PC-3 (cell line): Measurements from ENCODE around the gene SRGAP3.

ENCODE experiments used
- CTCF ChIP-seq: fragments of 300-600 bp; sonication (generic); conservative IDR thresholded peaks from 2 replicates; pipeline ENCODE4 v1.5.1; 2017; ENCODE audit warnings: antibody characterized with exemption, low read depth, mild to moderate bottlenecking, low read length
- EZH2 ChIP-seq: fragments of 300-600 bp; sonication (generic); IDR thresholded peaks from one replicate; pipeline ENCODE4 v1.6.1; 2017; ENCODE audit warnings: antibody characterized with exemption, mild to moderate bottlenecking, low read length; ENCODE audit not compliant: unreplicated experiment
- EZH2phosphoT487 ChIP-seq: fragments of 300-600 bp; sonication (generic); IDR thresholded peaks from 2 replicates; pipeline ENCODE4 v1.6.1; 2018; ENCODE audit warnings: mild to moderate bottlenecking, antibody characterized with exemption, low read length, borderline replicate concordance

- TF ChIP-seq CTCF (no peak), EZH2 (no peak), EZH2phosphoT487 (no peak)
Observed at GRCh38 chr3:9075762-9076161, 173.7 kb downstream of the SRGAP3 start.
